KG1 (cell line): ENCODE results near the gene SNX12.
"Not testable (repeated sequence)": the region's sequence is repeated elsewhere in the genome, so short reads cannot be mapped to it uniquely, and the experiment has no call there.

Source experiments
- DNase-seq: peaks from one replicate; lab custom pipeline; 2025; lab: John Stamatoyannopoulos, UW

SNX12 gene

GRCh38 chrX:71091263-71091662 lies 23.1 kb upstream of the SNX12 start:
- no peak for DNase-seq

GRCh38 chrX:71085900-71086299 lies 17.8 kb upstream of the SNX12 start:
- no peak for DNase-seq

- no peak for DNase-seq
Measured at GRCh38 chrX:71082822-71083221, 14.7 kb upstream of the SNX12 start.

GRCh38 chrX:71082124-71082647 lies 14.1 kb upstream of the SNX12 start:
- DNase-seq = no peak

GRCh38 chrX:71081330-71082123 lies 13.4 kb upstream of the SNX12 start:
- DNase-seq = no peak

GRCh38 chrX:71070531-71070930 lies 2.4 kb upstream of the SNX12 start:
- no peak for DNase-seq

- no peak for DNase-seq
Measured at GRCh38 chrX:71067712-71068043, 456 bp downstream of the SNX12 start.

- DNase-seq = no peak
Measured at GRCh38 chrX:71067089-71067488, 1.0 kb downstream of the SNX12 start.

GRCh38 chrX:71060127-71060526 lies 8.0 kb downstream of the SNX12 start:
- no peak for DNase-seq

GRCh38 chrX:71057848-71058530 lies 10.1 kb downstream of the SNX12 start:
- DNase-seq = no peak

- DNase-seq = no peak
Measured at GRCh38 chrX:71056867-71057266, 11.3 kb downstream of the SNX12 start.

GRCh38 chrX:71053217-71053621 lies 14.9 kb downstream of the SNX12 start:
- no peak for DNase-seq

- DNase-seq = no peak
Measured at GRCh38 chrX:71052721-71053120, 15.4 kb downstream of the SNX12 start.

- not testable (repeated sequence) for DNase-seq
Measured at GRCh38 chrX:71047891-71048290, 20.2 kb downstream of the SNX12 start.

GRCh38 chrX:71017396-71017939 lies 50.7 kb downstream of the SNX12 start:
- no peak for DNase-seq
